Fibroblast of lung (primary cell): ENCODE data around the gene KIF21B. TPM values are rescaled to one million over a fixed set of nuclear protein-coding genes. Genes with fewer than 3 reads are reported as not detected.

Experiments
- DNase-seq, 2 donors: peaks; one replicate each; pipeline versions ENCODE4 v3.0.0 to v3.0.0-alpha.2; 2010; ENCODE audit warnings: low read depth in 2 of 2
- H2AFZ ChIP-seq: 2 replicates; pipeline ENCODE4 v1.5.1; 2012; ENCODE audit warnings: low read length, control low read depth, inconsistent platforms
- H3K27ac ChIP-seq: 2 replicates; pipeline ENCODE4 v1.5.1; 2011; ENCODE audit warnings: low read length, control low read depth; ENCODE audit not compliant: insufficient read depth
- H3K27me3 ChIP-seq: 2 replicates; pipeline ENCODE4 v1.5.1; 2011; ENCODE audit warnings: mild to moderate bottlenecking, low read length; ENCODE audit not compliant: control insufficient read depth, insufficient read depth
- H3K36me3 ChIP-seq: 2 replicates; pipeline ENCODE4 v1.5.1; 2011; ENCODE audit warnings: low read length; ENCODE audit not compliant: control insufficient read depth, insufficient read depth
- H3K4me1 ChIP-seq: 2 replicates; pipeline ENCODE4 v1.5.1; 2011; ENCODE audit warnings: low read length; ENCODE audit not compliant: control insufficient read depth, insufficient read depth; ENCODE audit errors: extremely low read depth
- H3K4me2 ChIP-seq: 2 replicates; pipeline ENCODE4 v1.5.1; 2011; ENCODE audit warnings: low read length, control low read depth; ENCODE audit not compliant: insufficient read depth; ENCODE audit errors: extremely low read depth
- H3K4me3 ChIP-seq, 4 experiments: fragments of 200-600 bp in 1 of 4; sonication (generic) in 1 of 4; replicated peaks in 1 of 4; 2 replicates each; pipeline ENCODE4 v1.5.1; 2011 to 2016; ENCODE audit warnings: low read length in 4 of 4, low read depth in 3 of 4, mild to moderate bottlenecking in 3 of 4, control low read depth in 2 of 4, inconsistent platforms in 1 of 4, mixed read lengths in 1 of 4; ENCODE audit not compliant: insufficient read depth in 1 of 4; ENCODE audit errors: control extremely low read depth in 1 of 4
- H3K79me2 ChIP-seq: 2 replicates; pipeline ENCODE4 v1.5.1; 2012; ENCODE audit warnings: mild to moderate bottlenecking, low read length, inconsistent platforms; ENCODE audit not compliant: control insufficient read depth, insufficient read depth
- H3K9ac ChIP-seq: 2 replicates; pipeline ENCODE4 v1.5.1; 2011; ENCODE audit warnings: mild to moderate bottlenecking, low read length, control low read depth; ENCODE audit not compliant: insufficient read depth
- H3K9me3 ChIP-seq: 2 replicates; pipeline ENCODE4 v1.5.1; 2012; ENCODE audit warnings: low read depth, low read length; ENCODE audit not compliant: control insufficient read depth, insufficient read depth
- H4K20me1 ChIP-seq: 2 replicates; pipeline ENCODE4 v1.5.1; 2011; ENCODE audit warnings: low read length; ENCODE audit not compliant: control insufficient read depth, insufficient read depth; ENCODE audit errors: extremely low read depth
- CTCF ChIP-seq, 2 donors: IDR thresholded peaks in 1 of 2; conservative IDR thresholded peaks in 1 of 2; 1 replicate in 1 of 2; 2 replicates in 1 of 2; pipeline ENCODE4 v1.5.1; 2011 to 2012; ENCODE audit warnings: low read length in 2 of 2, control low read depth in 1 of 2, inconsistent platforms in 1 of 2, low read depth in 1 of 2, mild to moderate bottlenecking in 1 of 2
- EZH2 ChIP-seq: IDR thresholded peaks from 2 replicates; pipeline ENCODE4 v1.5.1; 2012; ENCODE audit warnings: low read length, control low read depth, mild to moderate bottlenecking; ENCODE audit errors: missing control alignments
- polyA plus RNA-seq, 2 donors: library from polyadenylated mRNA; depleted of rRNA in 1 of 2; stranded (reverse) in 1 of 2; unstranded in 1 of 2; fragments of >200 nt; gene quantifications; 2 replicates each; pipeline ENCODE4 v1.2.1, GENCODE V29; 2011 to 2012; ENCODE audit warnings: missing spikeins in 1 of 2
- total RNA-seq: library from RNA; depleted of rRNA; stranded (reverse); fragments of >200 nt; gene quantifications from 2 replicates; pipeline ENCODE4 v1.2.1, GENCODE V29; 2014

The KIF21B gene
- total and polyA plus RNA-seq, 2 donors (not counting 1 experiment from before 2014, with no cell fraction given): under 0.01 to 0.08 TPM

- Histone ChIP-seq H3K4me3 (no peak overlapping the region), H3K27ac (no peak overlapping the region), H3K4me2 (no peak overlapping the region), H2AFZ (no peak overlapping the region), H3K4me1 (no peaks in the 10 kb centered on the region), H3K27me3 (peaks cover 12% of the 10 kb centered on the region), H3K9me3 (no peaks in the 10 kb centered on the region), H3K36me3 (no peaks in the 10 kb centered on the region), H3K9ac (no peak overlapping the region), H3K79me2 (no peaks in the 10 kb centered on the region), H4K20me1 (no peaks in the 10 kb centered on the region)
- TF ChIP-seq CTCF (conservative IDR thresholded peaks at IDR 0.05 in 1 of 2, IDR thresholded peaks at IDR 0.05 in 1 of 2; ENCODE audit: low read depth in 1 of 2, low read length in 2 of 2): no peak
- TF ChIP-seq EZH2: no peak
- no peak for DNase-seq
Measured at GRCh38 chr1:201021630-201022492, 1.7 kb downstream of the KIF21B start.

DNA sequence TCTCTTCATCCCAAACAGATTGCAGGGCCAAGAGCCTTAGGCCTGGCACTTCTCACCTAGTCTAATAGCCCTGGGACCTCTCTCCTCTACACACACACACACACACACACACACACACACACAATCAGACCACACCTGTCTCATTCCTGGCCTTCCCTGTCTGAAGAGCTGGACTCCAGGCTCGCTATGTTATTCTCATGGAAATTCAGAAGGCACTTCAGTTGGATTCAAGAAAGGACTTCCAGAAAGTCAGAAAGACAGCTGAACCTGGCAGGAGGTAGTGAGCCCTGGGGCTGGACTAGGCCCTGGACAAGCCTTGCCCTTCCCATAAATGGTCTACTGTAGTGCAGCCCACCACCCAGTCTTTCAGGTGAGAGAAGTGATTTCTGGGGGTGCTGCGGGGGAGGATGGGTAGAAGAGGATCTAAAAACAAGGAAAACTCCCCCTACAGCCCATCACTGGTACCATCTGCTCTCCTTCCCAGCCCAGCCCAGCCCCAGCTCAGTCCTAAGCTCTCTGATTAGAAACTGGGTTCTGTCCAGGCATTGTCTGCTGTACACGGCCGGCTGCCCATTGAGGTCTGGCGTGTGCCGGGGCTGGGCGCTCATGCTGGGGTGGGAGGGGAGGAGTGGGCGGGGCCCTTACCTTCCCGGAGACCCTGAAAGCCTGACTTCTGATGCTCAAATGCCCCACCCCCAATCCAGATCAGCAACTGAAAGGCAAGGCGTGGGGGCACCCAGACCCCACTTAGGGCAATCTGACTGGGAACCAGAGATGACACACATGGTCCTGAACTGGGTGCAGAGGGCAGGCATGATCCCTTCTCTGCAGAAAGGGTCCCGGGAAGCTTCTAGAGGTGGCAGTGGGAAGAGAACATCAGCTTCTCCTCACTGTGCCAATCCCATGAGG is 2.5 kb downstream of the KIF21B start:
- Histone ChIP-seq H3K4me3 (no peak overlapping the region), H3K9me3 (no peaks in the 10 kb centered on the region), H4K20me1 (no peaks in the 10 kb centered on the region), H3K4me2 (no peak overlapping the region), H2AFZ (no peak overlapping the region), H3K9ac (no peak overlapping the region), H3K27ac (no peak overlapping the region), H3K4me1 (no peaks in the 10 kb centered on the region), H3K79me2 (no peaks in the 10 kb centered on the region), H3K27me3 (peaks cover 14% of the 10 kb centered on the region), H3K36me3 (no peaks in the 10 kb centered on the region)
- peak in 1 of 2 donors; percentile 41 for TF ChIP-seq CTCF (conservative IDR thresholded peaks at IDR 0.05 in 1 of 2, IDR thresholded peaks at IDR 0.05 in 1 of 2; ENCODE audit: low read depth in 1 of 2, low read length in 2 of 2)
- TF ChIP-seq EZH2: no peak
- no peak for DNase-seq

DNA sequence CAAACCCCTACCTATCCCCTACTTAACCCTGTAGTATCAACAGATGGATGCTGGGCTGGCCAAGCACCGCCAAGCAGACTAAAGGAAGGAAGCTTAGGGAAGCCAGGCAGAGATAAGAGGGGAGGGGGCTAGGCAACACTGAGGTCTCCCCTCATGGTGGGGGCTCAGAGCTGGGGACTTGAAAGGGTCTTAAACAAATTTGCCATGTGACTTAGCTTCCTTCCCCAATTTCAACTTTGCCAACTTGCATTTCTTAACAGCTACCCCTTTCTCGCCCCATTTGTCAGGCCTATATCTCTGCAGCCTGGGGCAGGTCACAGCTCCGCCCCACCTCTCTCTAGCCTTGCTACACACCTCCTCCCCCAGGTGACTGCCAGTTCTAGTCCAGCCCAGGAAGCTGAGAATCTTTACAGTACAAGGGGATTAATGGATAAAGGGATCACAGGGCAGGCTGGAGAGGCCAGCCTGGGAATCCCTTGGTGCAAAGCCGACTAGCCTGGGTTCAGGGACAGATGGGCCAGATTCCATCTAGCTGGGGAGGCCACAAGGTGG is 3.4 kb downstream of the KIF21B start:
- no peak overlapping the region for H3K4me3 ChIP-seq

More for the DNA sequence above, 3.4 kb downstream of the KIF21B start:
- Histone ChIP-seq H3K9ac (no peak overlapping the region), H3K4me2 (no peak overlapping the region), H4K20me1 (no peaks in the 10 kb centered on the region), H3K36me3 (no peaks in the 10 kb centered on the region), H3K9me3 (no peaks in the 10 kb centered on the region), H3K79me2 (no peaks in the 10 kb centered on the region), H3K27me3 (peaks cover 19% of the 10 kb centered on the region), H3K4me1 (no peaks in the 10 kb centered on the region), H3K27ac (no peak overlapping the region), H2AFZ (no peak overlapping the region)
- DNase-seq: no peak
- TF ChIP-seq CTCF (conservative IDR thresholded peaks at IDR 0.05 in 1 of 2, IDR thresholded peaks at IDR 0.05 in 1 of 2; ENCODE audit: low read depth in 1 of 2, low read length in 2 of 2) (no peak), EZH2 (no peak)
